LNCAP (cell line): ENCODE data around the gene RNF41.

Experiments used
- CTCF ChIP-seq: fragments of 450-650 bp; IDR thresholded peaks from 2 replicates; pipeline ENCODE4 v1.5.1; 2017; ENCODE audit warnings: mild to moderate bottlenecking

The RNF41 gene

GRCh38 chr12:56258820-56259183, 37.1 kb upstream of the RNF41 start:
- TF ChIP-seq CTCF = no peak

GRCh38 chr12:56258068-56258819, 36.5 kb upstream of the RNF41 start, which contains the start of gene ANKRD52:
Gene ANKRD52, minus strand, starts transcription at chr12:56258384. Its CDS starts 115 bp downstream, at chr12:56258269.
- peak; percentile 86 for TF ChIP-seq CTCF

- TF ChIP-seq CTCF = peak; percentile 16; the same call in 1 of the 2 replicates
These were observed 35.9 kb upstream of the RNF41 start for GRCh38 chr12:56257491-56258067.

GRCh38 chr12:56257071-56257470, 35.3 kb upstream of the RNF41 start:
- no peak for TF ChIP-seq CTCF

GRCh38 chr12:56256326-56256960, 34.7 kb upstream of the RNF41 start:
- no peak for TF ChIP-seq CTCF

GRCh38 chr12:56255671-56256070, 33.9 kb upstream of the RNF41 start:
- TF ChIP-seq CTCF = no peak

- TF ChIP-seq CTCF = no peak
These were observed 31.4 kb upstream of the RNF41 start for GRCh38 chr12:56253091-56253490.
